NCI-H2227 treated with DMSO at 0.1 percent for 48 hours (cell line): Measurements from ENCODE around the gene ZKSCAN4.

Source experiments
- DNase-seq: peaks from one replicate; lab custom pipeline; 2025; lab: John Stamatoyannopoulos, UW

Gene ZKSCAN4

DNA sequence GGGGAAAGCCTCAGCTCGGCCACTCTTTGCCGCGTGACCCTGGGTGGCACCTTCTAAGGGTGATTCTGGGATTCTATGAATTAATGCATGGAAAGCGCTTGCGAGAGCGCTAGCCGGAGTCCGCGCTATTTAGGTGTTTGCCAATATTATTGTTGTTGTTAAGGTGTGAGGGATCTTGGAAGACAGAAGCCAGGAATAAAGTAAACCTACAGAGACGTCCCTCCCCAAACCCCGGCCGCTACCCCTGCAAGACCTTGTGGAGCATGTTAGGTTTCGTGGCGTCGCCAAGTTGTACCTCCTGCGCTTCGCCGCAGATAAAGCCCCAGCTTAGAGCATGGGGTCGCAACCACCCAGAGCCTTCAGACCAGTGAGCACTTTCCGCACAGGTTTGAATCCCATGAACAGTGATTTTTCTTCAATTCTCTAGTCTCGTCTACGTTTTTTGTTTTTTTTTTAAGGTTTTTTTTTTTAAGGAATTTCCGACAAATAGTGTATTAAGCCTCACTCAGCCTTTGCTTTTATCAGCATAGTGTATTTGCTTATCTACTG is 43.9 kb downstream of the ZKSCAN4 start:
- peak; percentile 10 for DNase-seq

- DNase-seq: peak; percentile 72
These were observed 44.5 kb downstream of the ZKSCAN4 start for GRCh38 chr6:28207510-28208110.

DNA sequence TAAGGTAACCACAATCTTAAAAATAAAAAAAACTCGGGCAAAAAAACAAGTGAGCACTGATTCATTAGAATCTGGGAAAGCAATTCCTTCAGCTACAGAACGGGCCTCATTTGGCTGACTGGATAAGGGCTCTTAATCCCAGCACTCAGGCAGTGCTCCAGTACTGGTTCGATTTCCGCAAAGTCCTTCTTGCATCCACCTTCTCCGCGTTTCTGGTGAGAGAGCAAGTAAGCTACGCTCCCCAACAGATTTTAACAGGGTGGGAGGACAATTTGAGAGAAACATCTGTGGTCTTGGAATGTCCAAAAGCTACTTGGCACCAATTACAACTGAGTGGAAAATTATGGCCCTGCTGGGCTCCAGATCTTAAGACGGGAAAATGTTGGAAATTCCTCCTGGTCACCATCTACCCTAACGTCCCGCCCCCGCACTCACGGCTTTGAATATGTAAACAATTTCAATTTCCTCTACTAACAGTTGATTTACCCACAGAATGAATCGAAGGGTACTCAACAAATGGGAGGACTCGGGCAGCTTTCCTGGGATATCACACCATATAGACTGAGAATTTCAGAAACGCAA is 45.0 kb downstream of the ZKSCAN4 start:
- peak; percentile 20 for DNase-seq

DNA sequence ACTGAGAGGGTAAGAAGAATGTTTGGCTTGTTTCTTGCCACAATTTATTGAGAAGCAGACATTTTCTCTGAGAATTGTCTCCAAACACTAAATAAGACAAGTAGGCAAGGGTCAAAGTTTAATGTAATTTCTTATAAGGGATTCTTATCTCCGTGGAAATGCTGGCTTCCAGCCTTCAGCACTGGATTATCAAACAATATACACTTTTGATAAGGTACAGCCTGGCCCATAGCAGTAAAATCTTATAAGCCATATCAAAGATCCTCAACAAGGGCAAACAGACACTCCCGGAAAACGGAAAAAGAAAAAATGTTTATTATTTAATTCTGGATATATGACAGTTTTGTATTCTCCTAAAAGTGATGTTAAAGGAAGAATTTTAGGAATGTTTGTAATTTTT is 45.5 kb downstream of the ZKSCAN4 start:
- DNase-seq: no peak

GRCh38 chr6:28205879-28206278 is 46.2 kb downstream of the ZKSCAN4 start:
- no peak for DNase-seq

GRCh38 chr6:28203201-28203600 is 48.9 kb downstream of the ZKSCAN4 start:
- DNase-seq: no peak

DNA sequence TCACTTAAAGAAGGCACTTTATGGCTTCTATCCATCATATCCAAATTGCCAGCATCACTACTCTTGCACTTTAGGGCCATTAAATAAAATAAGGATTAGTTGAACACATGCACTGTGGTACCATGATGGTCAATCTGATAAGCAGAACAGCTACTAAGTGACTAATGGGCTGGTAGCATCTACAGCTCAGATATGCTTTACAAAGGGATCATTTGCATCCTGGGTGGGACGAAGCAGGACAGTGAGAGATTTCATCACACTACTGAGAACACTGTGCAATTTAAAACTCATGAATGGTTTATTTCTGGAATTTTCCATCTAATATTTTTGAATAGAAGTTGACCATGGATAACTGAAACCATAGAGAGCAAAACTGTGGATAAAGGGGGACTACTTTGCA is 52.0 kb downstream of the ZKSCAN4 start:
- DNase-seq: no peak
